Immature natural killer cell (primary cell): ENCODE measurements around the gene GPC6. TPM values are rescaled to one million over a fixed set of nuclear protein-coding genes. Genes with fewer than 3 reads are reported as not detected.

Experiments used
- DNase-seq, 3 donors: peaks; one replicate each; pipeline ENCODE4 v3.0.0; 2022; ENCODE audit warnings: mixed read lengths in 1 of 3
- H3K27ac Mint-ChIP-seq, 6 donors: one replicate each; pipeline ENCODE4 v1.8.0; 2020; ENCODE audit warnings: mixed read lengths in 6 of 6, mild to moderate bottlenecking in 5 of 6, inconsistent platforms in 4 of 6, moderate library complexity in 3 of 6
- H3K27me3 Mint-ChIP-seq, 3 donors: one replicate each; pipeline ENCODE4 v1.8.0; 2020 to 2021; ENCODE audit warnings: low read depth in 3 of 3, mild to moderate bottlenecking in 3 of 3, mixed read lengths in 3 of 3, moderate library complexity in 3 of 3, inconsistent platforms in 1 of 3
- H3K36me3 Mint-ChIP-seq, 3 donors: one replicate each; pipeline ENCODE4 v1.8.0; 2020; ENCODE audit warnings: mixed read lengths in 3 of 3, inconsistent platforms in 2 of 3, mild to moderate bottlenecking in 2 of 3
- H3K4me1 Mint-ChIP-seq, 2 donors: one replicate each; pipeline ENCODE4 v1.8.0; 2020; ENCODE audit warnings: inconsistent platforms in 2 of 2, mild to moderate bottlenecking in 2 of 2, mixed read lengths in 2 of 2, moderate library complexity in 1 of 2
- H3K4me3 Mint-ChIP-seq, 5 donors: one replicate each; pipeline ENCODE4 v1.8.0; 2020; ENCODE audit warnings: mild to moderate bottlenecking in 5 of 5, mixed read lengths in 5 of 5, inconsistent platforms in 3 of 5, moderate library complexity in 3 of 5
- H3K9me3 Mint-ChIP-seq, 6 donors: one replicate each; pipeline ENCODE4 v1.8.0; 2020; ENCODE audit warnings: mild to moderate bottlenecking in 6 of 6, mixed read lengths in 6 of 6, inconsistent platforms in 4 of 6, moderate library complexity in 3 of 6
- polyA plus RNA-seq, 3 donors: library from polyadenylated mRNA; unstranded; fragments of 300-500 nt; fragmentation: Illumina TruSeq; gene quantifications; one replicate each; pipeline ENCODE4 v1.2.3, GENCODE V29; 2021

The GPC6 gene
- polyA plus RNA-seq, 3 donors from 2014 or later = not detected

DNA sequence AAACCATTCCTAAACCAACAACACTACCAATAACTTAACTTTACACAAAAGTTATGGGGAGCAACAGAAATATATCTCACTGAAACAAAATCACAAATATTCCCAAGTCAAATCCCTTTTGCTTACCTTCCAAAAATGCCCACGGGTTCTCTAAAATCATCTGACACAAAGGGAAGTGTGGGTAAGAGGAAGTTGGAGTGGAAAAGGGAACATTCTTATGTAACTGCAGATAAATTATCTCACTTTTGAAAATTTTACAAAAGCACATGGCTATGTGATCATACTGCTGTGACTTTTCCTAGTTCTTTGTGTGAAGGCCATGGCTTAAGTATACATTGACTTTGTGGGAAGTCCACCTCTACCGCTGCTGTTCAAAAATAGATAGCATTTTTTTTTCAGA lies 350.5 kb downstream of the GPC6 start:
- no peak for DNase-seq
- no peaks in the 10 kb centered on the region for H3K36me3 Mint-ChIP-seq
- H3K4me3 Mint-ChIP-seq = no peak overlapping the region
- H3K4me1 Mint-ChIP-seq = no peaks in the 10 kb centered on the region
- H3K27ac Mint-ChIP-seq = no peak overlapping the region
- H3K9me3 Mint-ChIP-seq = peaks cover 0 to 25% (median 9%) of the 10 kb centered on the region in 6 donors
- H3K27me3 Mint-ChIP-seq = peaks cover 0 to 1% (median 0%) of the 10 kb centered on the region in 3 donors

DNA sequence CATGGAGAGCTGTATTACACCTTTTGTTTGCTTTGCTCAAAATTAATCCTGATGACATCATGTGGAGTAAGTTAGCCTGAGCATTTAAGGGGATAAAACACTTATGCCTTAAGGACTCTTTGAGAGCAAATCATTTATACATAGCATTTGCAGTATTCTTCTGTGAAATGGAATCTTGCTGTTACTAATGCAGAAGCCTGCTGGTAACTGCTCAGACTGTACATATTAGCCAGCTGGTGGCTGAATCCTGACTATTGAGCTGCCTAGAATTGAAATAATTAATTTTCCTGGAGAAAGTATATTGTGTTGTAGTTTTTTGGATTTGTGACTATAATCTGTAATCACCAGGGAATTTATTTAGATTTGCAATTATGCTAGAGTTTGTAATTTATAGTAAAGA lies 363.2 kb downstream of the GPC6 start:
- peaks cover 0 to 5% (median 0%) of the 10 kb centered on the region in 6 donors for H3K9me3 Mint-ChIP-seq
- no peaks in the 10 kb centered on the region for H3K36me3 Mint-ChIP-seq
- H3K4me3 Mint-ChIP-seq = no peak overlapping the region
- no peak for DNase-seq
- no peaks in the 10 kb centered on the region for H3K4me1 Mint-ChIP-seq
- peaks cover 0 to 2% (median 0%) of the 10 kb centered on the region in 3 donors for H3K27me3 Mint-ChIP-seq
- H3K27ac Mint-ChIP-seq = no peak overlapping the region

DNA sequence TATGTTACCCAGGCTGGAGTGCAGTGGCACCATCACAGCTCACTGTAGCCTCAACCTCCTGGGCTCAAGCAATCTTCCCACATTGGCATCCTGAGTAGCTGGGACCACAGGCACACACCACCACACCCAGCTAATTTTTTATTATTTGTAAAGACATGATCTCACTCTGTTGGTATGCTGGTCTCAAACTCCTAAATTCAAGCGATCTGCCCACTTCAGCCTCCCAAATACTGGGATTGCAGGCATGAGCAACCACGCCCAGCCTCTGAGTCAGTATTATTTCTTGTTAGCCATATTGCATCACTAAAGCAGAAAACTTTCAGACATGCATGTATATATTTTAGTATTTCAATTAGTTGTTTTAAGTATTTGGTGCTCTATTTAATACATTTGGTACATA lies 376.4 kb downstream of the GPC6 start:
- DNase-seq = no peak
- no peaks in the 10 kb centered on the region for H3K27me3 Mint-ChIP-seq
- no peak overlapping the region for H3K4me3 Mint-ChIP-seq
- H3K36me3 Mint-ChIP-seq = no peaks in the 10 kb centered on the region
- H3K9me3 Mint-ChIP-seq = peaks cover 0 to 5% (median 0%) of the 10 kb centered on the region in 6 donors
- H3K4me1 Mint-ChIP-seq = no peaks in the 10 kb centered on the region
- H3K27ac Mint-ChIP-seq = no peak overlapping the region

DNA sequence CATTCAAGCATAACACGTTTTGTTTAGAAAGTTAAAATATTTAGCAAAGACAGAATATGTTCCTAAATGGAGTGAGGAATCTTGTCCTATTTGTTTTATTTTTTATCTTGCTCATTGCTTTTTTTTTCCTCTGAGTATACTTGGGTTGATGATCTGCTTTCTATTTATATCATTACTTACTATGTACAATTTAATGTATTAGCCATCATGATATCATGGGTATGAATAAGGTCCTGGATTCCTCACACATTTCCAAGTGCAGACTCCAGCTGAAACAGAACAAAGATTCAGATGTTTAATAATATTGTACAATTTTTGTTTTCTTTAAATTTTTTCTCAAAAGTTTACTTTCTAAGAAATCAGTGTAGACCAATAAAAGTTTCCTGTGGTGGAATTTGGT lies 388.2 kb downstream of the GPC6 start:
- H3K36me3 Mint-ChIP-seq = no peaks in the 10 kb centered on the region
- no peaks in the 10 kb centered on the region for H3K27me3 Mint-ChIP-seq
- H3K9me3 Mint-ChIP-seq = peaks cover 0 to 10% (median 4%) of the 10 kb centered on the region in 6 donors
- H3K27ac Mint-ChIP-seq = no peak overlapping the region
- no peaks in the 10 kb centered on the region for H3K4me1 Mint-ChIP-seq
- H3K4me3 Mint-ChIP-seq = no peak overlapping the region
- DNase-seq = no peak

DNA sequence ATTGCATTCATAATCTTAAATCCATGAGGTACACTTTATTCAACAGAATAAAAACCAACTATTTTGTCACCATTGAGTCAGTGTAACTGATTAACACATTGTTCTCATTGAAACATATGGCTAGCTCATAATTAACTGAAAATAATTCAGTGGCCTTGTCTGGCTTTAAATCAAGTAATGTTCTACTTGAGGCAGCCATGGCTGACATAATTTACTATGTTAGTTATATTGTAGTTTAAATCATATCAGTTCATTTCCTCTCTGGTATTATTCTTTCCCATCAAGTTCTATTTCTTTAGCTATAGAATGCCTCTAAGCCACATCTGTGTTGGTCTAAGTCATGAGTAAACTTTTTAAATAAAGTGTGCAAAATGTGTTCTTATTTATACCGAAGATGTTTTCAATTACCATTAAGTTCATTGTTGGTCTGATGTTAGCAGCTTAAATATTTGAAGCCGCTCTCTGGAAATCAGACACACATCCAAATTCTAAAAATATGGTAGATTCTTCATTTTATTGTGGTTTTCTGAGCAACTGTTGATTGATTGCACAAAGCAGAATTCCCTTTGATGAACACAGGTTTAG lies 393.7 kb downstream of the GPC6 start:
- Mint-ChIP-seq H3K27me3 (no peaks in the 10 kb centered on the region), H3K4me1 (no peaks in the 10 kb centered on the region), H3K36me3 (no peaks in the 10 kb centered on the region), H3K4me3 (no peak overlapping the region), H3K27ac (no peak overlapping the region), H3K9me3 (peaks cover 0 to 12% (median 0%) of the 10 kb centered on the region in 6 donors)
- no peak for DNase-seq

DNA sequence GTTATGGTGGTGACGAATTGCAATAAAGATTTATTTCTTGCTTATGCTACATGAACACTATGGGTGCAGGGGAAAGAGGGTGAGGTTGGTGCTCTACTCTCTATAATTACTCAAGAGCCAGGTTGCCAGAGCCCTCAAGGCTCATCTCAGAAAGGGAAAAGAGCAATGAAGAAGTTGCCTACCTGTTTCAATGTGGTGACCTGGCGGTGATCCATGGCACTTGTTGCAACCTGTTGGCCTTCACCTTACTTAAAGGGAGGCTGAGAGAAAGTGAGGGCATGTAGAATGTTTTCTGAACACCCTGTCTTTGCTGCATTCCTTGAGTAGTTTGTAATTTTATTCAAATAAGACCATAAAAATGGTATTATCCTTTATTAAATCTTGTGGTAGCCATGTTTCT lies 394.4 kb downstream of the GPC6 start:
- Mint-ChIP-seq H3K9me3 (peaks cover 0 to 12% (median 0%) of the 10 kb centered on the region in 6 donors), H3K36me3 (no peaks in the 10 kb centered on the region), H3K4me1 (no peaks in the 10 kb centered on the region), H3K4me3 (no peak overlapping the region), H3K27me3 (no peaks in the 10 kb centered on the region), H3K27ac (no peak overlapping the region)
- DNase-seq = no peak

DNA sequence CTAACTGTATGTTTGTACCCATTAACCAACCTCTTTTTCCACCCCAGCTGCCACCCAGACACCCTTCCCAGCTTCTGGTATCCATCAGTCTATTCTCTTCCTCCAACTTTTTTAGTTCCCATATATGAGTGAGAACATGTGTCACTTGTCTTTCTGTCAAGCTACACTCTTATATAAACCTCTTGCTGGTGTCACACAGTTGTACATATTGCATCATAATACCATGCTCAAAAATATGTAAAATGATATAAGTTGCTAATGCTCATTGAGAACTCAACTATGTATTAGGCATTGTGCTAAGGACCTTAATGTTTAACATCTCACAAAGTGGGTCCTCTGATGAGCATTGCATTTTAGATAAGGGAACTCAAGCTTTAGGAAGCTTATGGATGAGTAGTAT lies 395.4 kb downstream of the GPC6 start:
- Mint-ChIP-seq H3K27ac (no peak overlapping the region), H3K4me1 (no peaks in the 10 kb centered on the region)

DNA sequence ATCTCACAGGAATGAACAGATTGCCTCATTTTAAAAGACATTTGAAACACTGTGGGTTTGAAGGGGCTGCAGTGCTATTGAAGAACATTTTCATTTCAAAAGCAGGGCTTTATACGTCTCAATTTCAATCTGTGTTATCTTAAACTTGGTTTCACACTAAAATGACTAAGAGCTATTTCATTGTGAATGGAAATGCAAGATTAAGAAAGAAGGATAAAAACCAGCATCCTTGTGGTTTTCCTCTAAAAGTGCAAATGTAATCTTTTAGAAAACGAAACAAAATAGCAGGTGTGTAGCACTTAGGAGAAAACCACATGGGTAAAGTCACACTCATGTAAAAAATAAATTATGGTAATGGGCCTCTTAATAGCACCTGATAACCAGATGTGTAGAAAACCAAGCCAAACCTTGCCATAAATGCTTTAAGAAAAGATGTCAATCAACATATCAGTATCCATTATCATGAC lies 397.7 kb downstream of the GPC6 start:
- peaks cover 0 to 12% (median 1%) of the 10 kb centered on the region in 6 donors for H3K9me3 Mint-ChIP-seq
- no peaks in the 10 kb centered on the region for H3K4me1 Mint-ChIP-seq
- H3K36me3 Mint-ChIP-seq = no peaks in the 10 kb centered on the region
- DNase-seq = no peak
- H3K27ac Mint-ChIP-seq = no peak overlapping the region
- peaks cover 0 to 2% (median 0%) of the 10 kb centered on the region in 3 donors for H3K27me3 Mint-ChIP-seq
- H3K4me3 Mint-ChIP-seq = no peak overlapping the region

More for the DNA sequence above, 395.4 kb downstream of the GPC6 start:
- Mint-ChIP-seq H3K4me3 (no peak overlapping the region), H3K27me3 (peaks cover 0 to 2% (median 0%) of the 10 kb centered on the region in 3 donors), H3K36me3 (no peaks in the 10 kb centered on the region), H3K9me3 (peaks cover 0 to 12% (median 0%) of the 10 kb centered on the region in 6 donors)
- no peak for DNase-seq

DNA sequence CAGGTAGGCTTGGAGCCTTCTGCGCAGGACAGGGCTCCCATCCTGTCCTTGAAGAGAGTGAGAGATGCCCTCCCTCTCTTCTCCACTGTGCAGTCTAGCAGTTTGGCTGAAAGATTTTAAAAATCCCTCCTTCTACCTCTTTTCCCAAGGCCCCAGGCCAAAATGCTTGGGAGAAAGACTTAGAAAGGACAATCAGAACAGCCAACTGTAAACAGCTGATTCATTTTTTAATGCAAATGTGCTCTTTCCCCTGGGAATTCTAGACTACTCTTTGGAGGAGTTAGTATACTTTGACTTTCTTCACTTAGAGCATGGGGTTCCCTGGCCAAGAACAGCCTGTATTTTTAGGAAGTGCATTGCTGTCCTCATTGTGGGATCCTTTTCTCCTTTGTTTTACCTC lies 398.9 kb downstream of the GPC6 start:
- Mint-ChIP-seq H3K36me3 (no peaks in the 10 kb centered on the region), H3K4me1 (no peaks in the 10 kb centered on the region), H3K27ac (no peak overlapping the region), H3K27me3 (peaks cover 0 to 2% (median 0%) of the 10 kb centered on the region in 3 donors), H3K9me3 (peaks cover 0 to 12% (median 1%) of the 10 kb centered on the region in 6 donors), H3K4me3 (no peak overlapping the region)
- no peak for DNase-seq

DNA sequence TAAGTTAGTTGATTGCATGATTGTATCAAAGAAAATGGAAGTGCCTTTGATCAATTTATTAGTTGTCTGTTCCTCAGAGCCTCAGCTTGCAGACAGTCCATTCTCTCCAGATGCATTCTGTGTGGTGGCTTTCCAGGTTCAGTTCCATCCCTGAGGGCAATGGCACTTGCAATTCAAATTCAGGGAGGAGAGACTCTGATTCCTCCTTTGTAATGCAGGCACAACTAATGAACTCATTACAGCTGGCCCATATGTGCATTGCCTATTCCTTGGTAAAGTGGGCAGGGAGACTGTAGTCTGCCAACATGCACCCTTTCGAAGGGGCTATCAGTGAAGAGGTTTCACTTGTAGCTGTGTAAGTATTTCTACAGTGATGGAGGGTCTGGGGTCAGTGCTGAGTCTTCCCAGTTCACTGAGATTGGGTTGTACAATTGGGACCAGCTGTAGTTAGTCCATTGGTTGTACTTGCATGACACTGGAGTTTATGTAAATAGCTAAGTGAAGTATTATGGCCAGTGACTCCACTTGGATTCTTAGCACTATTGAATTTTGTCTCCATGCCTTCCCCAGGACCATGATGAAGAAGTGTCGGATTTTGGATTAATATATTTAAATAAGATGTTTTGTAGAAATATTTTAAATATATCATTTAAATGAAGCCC lies 401.7 kb downstream of the GPC6 start:
- Mint-ChIP-seq H3K4me1 (no peaks in the 10 kb centered on the region), H3K27ac (no peak overlapping the region), H3K9me3 (peaks cover 0 to 6% (median 2%) of the 10 kb centered on the region in 6 donors), H3K4me3 (no peak overlapping the region), H3K27me3 (peaks cover 0 to 2% (median 0%) of the 10 kb centered on the region in 3 donors), H3K36me3 (no peaks in the 10 kb centered on the region)
- DNase-seq = no peak

DNA sequence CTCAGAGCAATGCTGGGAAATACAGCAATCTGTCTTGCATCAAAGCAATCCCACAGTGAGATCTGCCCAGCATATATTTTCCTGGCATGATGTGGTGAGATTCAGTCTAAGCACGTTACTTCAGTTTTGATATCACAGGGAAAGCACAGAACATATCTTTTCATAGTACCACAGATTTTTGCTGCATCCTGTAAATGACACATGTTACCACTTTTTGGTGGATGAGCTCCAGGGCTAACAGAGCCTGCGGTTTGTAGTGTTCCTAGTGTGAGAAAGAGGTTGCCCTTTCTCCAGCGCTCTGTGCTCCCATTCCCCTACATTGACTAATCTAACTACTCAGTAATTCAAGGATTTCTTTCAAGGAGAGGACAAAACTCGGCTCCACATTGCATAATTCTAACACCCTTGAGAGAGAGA lies 409.0 kb downstream of the GPC6 start:
- no peaks in the 10 kb centered on the region for H3K4me1 Mint-ChIP-seq

DNA sequence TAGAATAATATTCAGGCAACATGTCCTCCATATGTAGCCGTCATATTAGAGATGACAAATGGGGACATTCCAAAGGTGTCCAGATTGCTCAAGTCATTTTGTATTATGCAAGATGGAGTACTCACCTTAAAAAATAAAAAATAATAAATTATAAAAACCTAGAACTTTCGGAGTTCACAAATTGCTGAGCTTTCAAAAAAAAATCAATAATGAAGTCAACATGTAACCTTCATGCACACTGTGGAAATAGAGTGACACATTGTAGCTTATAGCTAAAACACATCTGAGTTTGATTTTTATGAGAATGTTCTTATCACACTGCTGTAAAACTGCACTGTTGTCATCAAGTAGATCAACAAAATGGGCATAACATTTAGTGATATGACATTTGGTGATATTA lies 411.2 kb downstream of the GPC6 start:
- no peak overlapping the region for H3K27ac Mint-ChIP-seq

More for the DNA sequence above, 409.0 kb downstream of the GPC6 start:
- no peaks in the 10 kb centered on the region for H3K36me3 Mint-ChIP-seq
- H3K27me3 Mint-ChIP-seq = no peaks in the 10 kb centered on the region
- no peak overlapping the region for H3K27ac Mint-ChIP-seq
- H3K9me3 Mint-ChIP-seq = peaks cover 0 to 9% (median under 1%) of the 10 kb centered on the region in 6 donors
- H3K4me3 Mint-ChIP-seq = no peak overlapping the region
- DNase-seq = no peak

DNA sequence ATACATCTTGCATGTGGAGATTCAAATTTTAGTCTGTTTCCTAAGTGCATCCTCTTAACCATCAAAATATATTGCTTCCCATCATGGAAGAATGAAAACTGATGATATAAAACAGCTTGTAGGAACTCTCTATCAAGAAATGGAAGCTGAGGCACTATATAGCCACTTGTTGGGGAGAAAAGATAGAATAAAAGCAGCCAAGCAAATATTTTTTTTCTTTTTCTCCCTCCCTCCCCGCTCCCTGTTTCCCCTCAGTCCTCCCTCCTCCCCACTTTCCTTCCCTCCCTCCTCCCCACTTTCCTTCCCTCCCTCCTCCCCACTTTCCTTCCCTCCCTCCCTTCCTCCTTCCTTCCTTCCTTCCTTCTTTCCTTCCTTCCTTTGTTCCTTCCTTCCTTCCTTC lies 413.8 kb downstream of the GPC6 start:
- Mint-ChIP-seq H3K36me3 (no peaks in the 10 kb centered on the region), H3K4me3 (no peak overlapping the region), H3K9me3 (peaks cover 0 to 9% (median 4%) of the 10 kb centered on the region in 6 donors), H3K27me3 (no peaks in the 10 kb centered on the region), H3K27ac (no peak overlapping the region), H3K4me1 (no peaks in the 10 kb centered on the region)
- DNase-seq = no peak

More for the DNA sequence above, 411.2 kb downstream of the GPC6 start:
- H3K4me1 Mint-ChIP-seq = no peaks in the 10 kb centered on the region
- peaks cover 0 to 10% (median under 1%) of the 10 kb centered on the region in 6 donors for H3K9me3 Mint-ChIP-seq
- H3K27me3 Mint-ChIP-seq = no peaks in the 10 kb centered on the region
- no peak overlapping the region for H3K4me3 Mint-ChIP-seq
- no peaks in the 10 kb centered on the region for H3K36me3 Mint-ChIP-seq
- DNase-seq = no peak

DNA sequence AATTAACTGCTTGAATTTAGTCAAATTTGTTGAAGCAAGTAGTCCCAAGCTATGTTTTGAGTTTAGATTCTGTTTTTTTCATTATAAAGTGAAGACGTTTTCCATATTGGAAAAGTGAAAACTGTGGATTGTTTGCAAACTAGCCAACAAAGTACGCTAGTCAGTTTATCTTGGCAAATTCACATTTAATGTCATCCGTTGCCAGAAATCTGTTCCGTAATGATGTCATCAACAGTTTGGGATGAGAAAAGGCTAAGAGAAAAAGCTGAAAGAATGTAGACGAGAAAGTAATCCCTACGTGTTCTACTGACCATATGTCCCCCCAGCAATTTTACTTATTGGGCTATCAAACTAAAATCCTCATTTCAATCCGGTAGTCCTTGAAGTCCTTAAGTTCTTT lies 419.6 kb downstream of the GPC6 start:
- Mint-ChIP-seq H3K9me3 (peaks cover 0 to 7% (median 5%) of the 10 kb centered on the region in 6 donors), H3K4me3 (no peak overlapping the region), H3K4me1 (no peaks in the 10 kb centered on the region), H3K36me3 (no peaks in the 10 kb centered on the region), H3K27ac (no peak overlapping the region), H3K27me3 (no peaks in the 10 kb centered on the region)
- no peak for DNase-seq
